PC-3 (cell line): ENCODE data around the gene EMILIN1. TPM values are rescaled to one million over a fixed set of nuclear protein-coding genes. Genes with fewer than 3 reads are reported as not detected.

Experiments used
- ATAC-seq: fragments of 200-7000 bp; cut with Tn5 transposase; 2 replicates; pipeline ENCODE4 v1.9.1; 2020; ENCODE audit warnings: mild to moderate bottlenecking, moderate library complexity
- BruUV-seq: library from RNA; stranded (reverse); fragments of 400-500 nt; replicated peaks from 2 replicates; lab custom pipeline; 2021; lab: Mats Ljungman, UMichigan
- CTCF ChIA-PET: fragments of 300-600 bp; sonication (Branson Sonifier 250); formaldehyde crosslinking; loops from one replicate; lab custom pipeline; 2022; ENCODE audit warnings: antibody characterized with exemption; lab: Charles Lee
- POLR2A ChIA-PET: fragments of 300-600 bp; sonication (Branson Sonifier 250); formaldehyde crosslinking; loops from one replicate; lab custom pipeline; 2022; ENCODE audit warnings: antibody characterized with exemption; ENCODE audit not compliant: unreplicated experiment; lab: Charles Lee
- DNase-seq: peaks from one replicate; pipeline ENCODE4 v3.0.0-alpha.2; 2015
- H2AFZ ChIP-seq: fragments of 300-600 bp; sonication (generic); 2 replicates; pipeline ENCODE4 v1.6.0; 2016; ENCODE audit warnings: antibody characterized with exemption, low read length
- H3F3A ChIP-seq: fragments of 300-600 bp; sonication (generic); one replicate; pipeline ENCODE4 v1.6.0; 2017; ENCODE audit warnings: antibody characterized with exemption, low read length, control low read depth, mild to moderate bottlenecking; ENCODE audit not compliant: unreplicated experiment
- H3K27ac ChIP-seq: fragments of 300-600 bp; sonication (generic); 2 replicates; pipeline ENCODE4 v1.5.1; 2016; ENCODE audit warnings: mild to moderate bottlenecking, low read length
- H3K27me3 ChIP-seq: fragments of 300-600 bp; sonication (generic); 2 replicates; pipeline ENCODE4 v1.6.1; 2016; ENCODE audit warnings: low read length, mixed read lengths
- H3K36me3 ChIP-seq: fragments of 300-600 bp; sonication (generic); 2 replicates; pipeline ENCODE4 v1.6.1; 2016; ENCODE audit warnings: low read depth, mixed run types, low read length, mixed read lengths
- H3K4me1 ChIP-seq: fragments of 300-600 bp; sonication (generic); 2 replicates; pipeline ENCODE4 v1.5.1; 2016; ENCODE audit warnings: low read length; ENCODE audit not compliant: insufficient read depth
- H3K4me2 ChIP-seq: fragments of 300-600 bp; sonication (generic); 2 replicates; pipeline ENCODE4 v1.6.0; 2016; ENCODE audit warnings: low read length
- H3K4me3 ChIP-seq: fragments of 300-600 bp; sonication (generic); 2 replicates; pipeline ENCODE4 v1.5.1; 2016; ENCODE audit warnings: mild to moderate bottlenecking, low read length, mixed read lengths
- H3K79me2 ChIP-seq: fragments of 300-600 bp; sonication (generic); 2 replicates; pipeline ENCODE4 v1.6.1; 2017; ENCODE audit warnings: low read length, mixed read lengths
- H3K9ac ChIP-seq: fragments of 300-600 bp; sonication (generic); 2 replicates; pipeline ENCODE4 v1.6.0; 2016; ENCODE audit warnings: mild to moderate bottlenecking, low read length
- H3K9me2 ChIP-seq: fragments of 300-600 bp; sonication (generic); replicated peaks from 2 replicates; pipeline ENCODE4 v1.6.1; 2016; ENCODE audit warnings: mixed run types, low read length, mixed read lengths
- H3K9me3 ChIP-seq: fragments of 300-600 bp; sonication (generic); 2 replicates; pipeline ENCODE4 v1.6.1; 2016; ENCODE audit warnings: low read length, mixed read lengths
- H4K20me1 ChIP-seq: fragments of 300-600 bp; sonication (generic); 2 replicates; pipeline ENCODE4 v1.6.1; 2016; ENCODE audit warnings: low read length, mixed read lengths
- EZH2 ChIP-seq: fragments of 300-600 bp; sonication (generic); IDR thresholded peaks from one replicate; pipeline ENCODE4 v1.6.1; 2017; ENCODE audit warnings: antibody characterized with exemption, mild to moderate bottlenecking, low read length; ENCODE audit not compliant: unreplicated experiment
- EZH2phosphoT487 ChIP-seq: fragments of 300-600 bp; sonication (generic); IDR thresholded peaks from 2 replicates; pipeline ENCODE4 v1.6.1; 2018; ENCODE audit warnings: mild to moderate bottlenecking, antibody characterized with exemption, low read length, borderline replicate concordance
- intact Hi-C: fragments of 100-400 bp; cut with micrococcal nuclease; formaldehyde crosslinking; loops from 2 replicates; pipeline ENCODE4 v1.9.0; 2023
- total RNA-seq: library from RNA; depleted of rRNA; stranded (reverse); fragments of >200 nt; gene quantifications from 2 replicates; pipeline ENCODE4 v1.2.3, GENCODE V29; 2014
- TF ChIP-seq, protein P1 (sequence below): fragments of 300-600 bp; sonication (generic); conservative IDR thresholded peaks from 2 replicates; pipeline ENCODE4 v1.5.1; 2017; ENCODE audit warnings: antibody characterized with exemption, low read depth, mild to moderate bottlenecking, low read length

Gene EMILIN1
- total RNA-seq, 1 experiment from 2014 or later, result 0.69 TPM

DNA sequence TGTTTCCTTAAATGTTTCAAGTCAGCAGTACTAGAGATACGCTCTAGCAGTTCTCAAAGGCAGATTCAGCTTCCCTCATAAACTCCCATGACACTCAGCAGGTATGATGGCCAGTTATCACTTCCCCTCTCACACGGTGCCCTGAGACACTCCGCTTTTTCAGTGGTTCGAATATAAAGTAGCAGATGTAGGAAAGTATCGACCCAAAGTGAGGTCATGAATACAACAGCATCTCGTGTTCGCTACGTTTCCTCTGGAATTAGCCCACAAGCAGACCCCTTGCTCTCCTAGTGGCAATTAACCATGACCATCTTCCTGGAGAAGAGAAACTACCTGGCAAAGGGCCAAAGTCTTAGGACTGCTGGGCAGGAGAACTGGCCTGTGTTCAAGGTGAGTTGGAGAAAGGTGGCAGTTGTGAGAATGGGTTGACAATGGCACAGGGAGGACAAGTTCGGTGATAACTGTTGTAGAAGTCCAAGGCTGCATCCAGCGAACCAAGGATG lies 36.2 kb upstream of the EMILIN1 start:
- Histone ChIP-seq H3K4me2 (no peak overlapping the region), H3K4me3 (no peak overlapping the region), H3K27ac (no peak overlapping the region), H3K36me3 (peaks cover 39% of the 10 kb centered on the region), H3K9ac (no peak overlapping the region), H4K20me1 (no peaks in the 10 kb centered on the region), H3K27me3 (no peaks in the 10 kb centered on the region), H3K4me1 (no peaks in the 10 kb centered on the region), H3K9me2 (no peaks in the 10 kb centered on the region), H3F3A (no peaks in the 10 kb centered on the region), H2AFZ (no peak overlapping the region), H3K9me3 (no peaks in the 10 kb centered on the region), H3K79me2 (no peaks in the 10 kb centered on the region)
- DNase-seq, result no peak
- ATAC-seq, result no peak
- TF ChIP-seq EZH2 (no peak), EZH2phosphoT487 (no peak)
- TF ChIP-seq, protein P1, sequence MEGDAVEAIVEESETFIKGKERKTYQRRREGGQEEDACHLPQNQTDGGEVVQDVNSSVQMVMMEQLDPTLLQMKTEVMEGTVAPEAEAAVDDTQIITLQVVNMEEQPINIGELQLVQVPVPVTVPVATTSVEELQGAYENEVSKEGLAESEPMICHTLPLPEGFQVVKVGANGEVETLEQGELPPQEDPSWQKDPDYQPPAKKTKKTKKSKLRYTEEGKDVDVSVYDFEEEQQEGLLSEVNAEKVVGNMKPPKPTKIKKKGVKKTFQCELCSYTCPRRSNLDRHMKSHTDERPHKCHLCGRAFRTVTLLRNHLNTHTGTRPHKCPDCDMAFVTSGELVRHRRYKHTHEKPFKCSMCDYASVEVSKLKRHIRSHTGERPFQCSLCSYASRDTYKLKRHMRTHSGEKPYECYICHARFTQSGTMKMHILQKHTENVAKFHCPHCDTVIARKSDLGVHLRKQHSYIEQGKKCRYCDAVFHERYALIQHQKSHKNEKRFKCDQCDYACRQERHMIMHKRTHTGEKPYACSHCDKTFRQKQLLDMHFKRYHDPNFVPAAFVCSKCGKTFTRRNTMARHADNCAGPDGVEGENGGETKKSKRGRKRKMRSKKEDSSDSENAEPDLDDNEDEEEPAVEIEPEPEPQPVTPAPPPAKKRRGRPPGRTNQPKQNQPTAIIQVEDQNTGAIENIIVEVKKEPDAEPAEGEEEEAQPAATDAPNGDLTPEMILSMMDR, result no peak
- BruUV-seq, result TSS peak; percentile 5
- intact Hi-C loops, result no loop called here
- CTCF ChIA-PET, result no interaction called here
- POLR2A ChIA-PET, result interaction anchor here (0.6 kb wide), 1 partner anchor 14 kb away, joined by 5 read pairs; no protein-coding TSS in a partner anchor

DNA sequence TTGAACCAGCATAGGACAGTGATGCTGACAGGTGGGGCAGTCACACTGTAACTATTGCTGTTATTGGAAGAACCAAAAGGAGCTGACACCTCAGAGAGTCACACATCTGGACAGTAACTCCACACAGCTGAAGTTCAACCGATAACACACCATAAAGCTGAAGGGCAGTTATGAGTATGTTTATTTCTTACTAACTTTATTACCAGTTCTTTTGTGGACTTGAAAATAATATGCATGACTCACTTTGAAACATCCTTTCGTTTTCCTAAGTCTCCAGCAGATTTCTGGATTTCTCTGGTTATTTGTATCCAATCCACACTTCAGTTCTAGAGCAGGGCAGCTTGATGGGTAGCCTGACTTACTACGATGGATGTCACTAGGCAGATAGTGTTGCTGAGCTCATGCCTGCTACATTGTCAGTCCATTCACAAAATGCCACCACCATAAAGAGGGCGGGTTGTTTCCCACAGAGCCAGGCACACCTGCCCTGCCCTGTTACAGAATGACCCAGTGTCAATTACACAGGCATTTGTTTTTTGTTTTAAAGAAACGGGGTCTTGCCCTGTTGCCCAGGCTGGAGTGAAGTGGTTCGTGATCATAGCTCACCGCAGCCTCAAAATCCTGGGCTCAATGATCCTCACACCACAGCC lies 35.3 kb upstream of the EMILIN1 start:
- peak; percentile 73 for ATAC-seq
- no peak for DNase-seq
- Histone ChIP-seq H3K9ac (no peak overlapping the region), H3K27ac (no peak overlapping the region), H3K4me2 (no peak overlapping the region), H3K79me2 (no peaks in the 10 kb centered on the region), H3K9me2 (no peaks in the 10 kb centered on the region), H3K27me3 (no peaks in the 10 kb centered on the region), H3K4me3 (no peak overlapping the region), H3F3A (no peaks in the 10 kb centered on the region), H3K36me3 (peaks cover 30% of the 10 kb centered on the region), H4K20me1 (no peaks in the 10 kb centered on the region), H3K9me3 (no peaks in the 10 kb centered on the region), H2AFZ (no peak overlapping the region), H3K4me1 (no peaks in the 10 kb centered on the region)
- CTCF ChIA-PET, result no interaction called here
- BruUV-seq, result no TSS peak
- POLR2A ChIA-PET, result interaction anchor here (0.6 kb wide), 1 partner anchor 13 kb away, joined by 5 read pairs; no protein-coding TSS in a partner anchor
- intact Hi-C loops, result no loop called here
- TF ChIP-seq, protein P1, result no peak
